Ramos (cell line): ENCODE measurements around the gene FAM107B.
"Not testable (repeated sequence)": the region's sequence is repeated elsewhere in the genome, so short reads cannot be mapped to it uniquely, and the experiment has no call there.

Experiments
- in situ Hi-C: fragments of 300-500 bp; cut with MboI; formaldehyde crosslinking; loops from one replicate; pipeline ENCODE4 v1.14.3; 2022; ENCODE audit warnings: low sequenced_read_pairs; ENCODE audit not compliant: unreplicated experiment

The FAM107B gene

GRCh38 chr10:14608381-14609001 lies 166.2 kb downstream of the FAM107B start:
- in situ Hi-C loops = loop anchor here (5.0 kb wide), 2 partner anchors 44 to 134 kb away; no protein-coding TSS in a partner anchor

- in situ Hi-C loops = loop anchor here (5.0 kb wide), 2 partner anchors 46 to 136 kb away; no protein-coding TSS in a partner anchor
Measured at GRCh38 chr10:14606633-14607032, 168.1 kb downstream of the FAM107B start.

DNA sequence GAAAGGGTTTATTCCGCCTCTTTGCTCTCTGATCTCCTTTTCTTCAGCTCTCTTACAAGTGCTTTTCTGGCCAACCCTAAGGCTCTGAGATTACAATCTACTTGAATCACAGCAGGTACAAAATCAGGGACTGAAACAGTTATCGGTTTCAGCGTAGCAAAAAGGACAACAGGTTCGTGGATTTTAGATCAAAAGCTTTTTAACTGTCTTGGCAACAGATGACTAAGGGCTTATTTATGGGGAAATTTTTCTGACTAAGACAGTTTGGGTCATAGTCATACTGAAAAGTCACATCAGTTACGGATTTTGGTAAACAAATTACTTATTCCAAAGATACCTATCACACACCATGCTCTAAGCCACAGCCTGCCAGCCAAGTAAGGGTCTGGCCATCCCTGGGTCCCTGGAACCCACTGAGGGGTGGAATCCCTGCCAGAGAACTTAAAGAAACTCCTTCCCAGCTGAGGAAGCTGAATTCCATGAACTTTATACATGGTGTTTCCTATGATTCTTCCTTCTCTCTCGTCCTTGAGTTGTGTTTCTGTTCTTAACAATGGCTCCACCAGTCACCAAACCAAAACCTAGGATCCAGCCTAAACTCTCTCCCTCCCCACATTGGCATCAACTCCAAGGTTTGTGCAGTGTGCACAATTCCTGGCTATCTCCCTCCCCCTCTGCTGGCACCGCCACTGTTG lies 169.3 kb downstream of the FAM107B start:
- in situ Hi-C loops = loop anchor here (5.0 kb wide), 2 partner anchors 47 to 137 kb away; no protein-coding TSS in a partner anchor

GRCh38 chr10:14604181-14605142 lies 170.2 kb downstream of the FAM107B start:
- in situ Hi-C loops = loop anchor here (5.0 kb wide), 2 partner anchors 48 to 138 kb away; no protein-coding TSS in a partner anchor

DNA sequence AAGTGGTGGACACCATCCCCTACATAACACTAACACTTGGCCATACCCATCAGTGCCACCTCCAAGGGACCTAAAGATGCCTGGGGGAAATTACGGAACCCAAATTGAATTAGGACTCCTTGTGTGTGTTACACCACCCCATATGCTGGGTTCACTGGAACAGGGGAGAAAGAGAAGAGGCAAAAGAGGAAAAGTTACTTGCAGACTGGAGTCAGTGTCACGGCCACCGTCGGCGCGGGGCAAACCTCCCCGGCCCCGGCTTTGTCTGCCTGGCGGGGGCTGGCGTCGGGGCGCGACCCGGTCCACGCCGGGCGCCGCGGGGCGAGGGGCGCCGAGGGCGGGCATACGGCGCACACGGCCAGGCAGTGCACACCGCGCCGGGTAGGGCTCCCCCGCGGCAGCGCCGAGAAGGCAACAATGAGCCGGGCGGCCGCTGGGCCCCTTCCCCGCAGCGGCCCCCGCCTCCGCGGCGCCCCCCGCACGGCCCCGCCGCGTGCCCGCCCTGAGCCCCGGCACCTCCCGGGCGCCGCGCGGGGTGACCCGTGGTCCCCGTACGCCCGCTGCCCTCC lies 171.1 kb downstream of the FAM107B start:
- in situ Hi-C loops = no loop called here

DNA sequence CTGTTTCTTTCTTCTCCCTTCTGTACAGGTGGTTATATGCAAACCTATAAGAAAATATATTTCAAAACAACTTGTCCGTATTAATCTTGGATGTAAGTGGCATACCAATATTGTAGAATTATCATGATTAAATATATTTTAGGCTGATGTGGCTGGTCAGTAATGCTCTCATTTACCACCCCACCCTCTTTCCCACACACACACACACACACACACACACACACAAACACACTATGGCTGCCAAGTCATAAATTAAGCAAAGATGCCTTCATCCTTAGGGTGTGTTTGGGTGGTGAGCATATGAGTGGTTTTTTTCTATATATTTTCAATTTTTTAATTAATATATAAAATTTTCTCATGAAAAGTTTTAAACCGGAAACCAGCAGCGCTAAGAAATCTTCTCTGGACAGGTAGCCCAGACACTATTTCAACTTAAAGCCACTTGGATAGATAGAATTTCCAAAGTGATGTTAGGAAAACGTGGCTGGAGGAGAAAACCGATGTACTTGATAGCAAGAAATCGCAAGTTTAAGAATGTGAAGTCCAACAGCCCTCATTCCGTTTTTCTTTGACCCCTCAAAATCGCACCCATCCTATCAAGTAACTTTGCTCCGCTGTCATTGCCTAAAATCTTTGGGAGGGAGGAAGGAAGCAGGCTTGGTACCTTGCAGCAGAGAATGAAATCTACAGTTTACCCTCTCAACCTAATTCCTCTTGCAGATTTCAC lies 171.7 kb downstream of the FAM107B start:
- in situ Hi-C loops = no loop called here

DNA sequence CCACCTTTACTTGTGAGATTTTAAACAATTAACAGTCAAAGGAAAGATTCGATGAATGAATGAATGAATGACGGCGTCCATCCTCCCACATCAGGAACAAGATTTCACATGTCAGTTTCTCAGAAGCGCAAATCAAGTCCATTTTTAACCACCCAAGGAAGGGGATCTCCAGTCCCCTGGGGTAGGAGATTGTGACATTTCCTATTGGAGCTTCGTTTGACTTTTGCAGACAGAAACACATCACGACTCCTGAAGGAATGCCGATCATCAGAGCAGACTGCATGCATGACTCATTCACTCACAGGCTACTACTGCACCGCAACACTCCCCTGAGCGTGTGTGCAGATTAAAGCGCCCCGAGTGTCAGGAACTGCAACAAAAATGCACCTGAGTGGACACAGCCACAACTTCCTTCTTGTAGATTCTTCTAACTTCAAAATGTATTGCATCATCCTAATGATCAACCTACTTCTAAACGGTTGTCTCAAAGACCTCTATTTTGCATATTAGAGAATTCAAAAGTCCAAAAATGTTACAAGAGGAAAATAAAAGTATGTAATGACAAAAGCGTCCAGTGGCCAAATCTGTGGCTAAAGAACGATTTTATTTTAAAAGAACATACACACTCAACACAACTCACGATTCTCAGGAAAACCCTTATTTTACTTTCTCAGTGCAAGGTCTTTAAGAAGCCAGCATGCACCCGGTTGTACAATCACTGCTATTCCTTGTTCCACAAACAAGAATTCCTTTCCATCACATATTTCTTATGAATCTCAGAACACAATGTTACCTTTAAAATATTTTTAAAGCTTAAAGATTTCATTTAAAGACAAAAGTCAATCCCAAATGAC lies 172.6 kb downstream of the FAM107B start:
- in situ Hi-C loops = no loop called here

- in situ Hi-C loops = no loop called here
Measured at GRCh38 chr10:14601326-14601725, 173.4 kb downstream of the FAM107B start.

DNA sequence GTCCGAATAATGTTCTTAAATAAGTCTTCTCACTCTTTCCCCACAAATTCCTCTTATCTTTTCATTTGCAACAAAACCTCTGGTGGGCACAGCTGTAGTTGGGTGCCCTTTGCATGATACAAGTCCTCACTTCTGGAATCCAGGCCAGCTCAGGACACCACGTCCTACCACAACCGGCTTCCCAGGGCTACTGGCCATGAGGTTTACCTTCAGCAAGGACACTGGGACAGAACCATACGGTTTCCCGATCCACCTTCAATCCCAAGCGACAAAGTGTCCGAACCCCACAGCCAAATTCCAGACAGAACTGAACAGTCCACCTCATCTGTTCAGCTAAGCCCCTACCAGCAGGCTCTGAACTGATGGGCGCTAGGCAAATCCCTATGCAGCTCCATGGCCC lies 174.6 kb downstream of the FAM107B start:
- in situ Hi-C loops = no loop called here

- in situ Hi-C loops = no loop called here
Measured at GRCh38 chr10:14598809-14599764, 175.6 kb downstream of the FAM107B start.

DNA sequence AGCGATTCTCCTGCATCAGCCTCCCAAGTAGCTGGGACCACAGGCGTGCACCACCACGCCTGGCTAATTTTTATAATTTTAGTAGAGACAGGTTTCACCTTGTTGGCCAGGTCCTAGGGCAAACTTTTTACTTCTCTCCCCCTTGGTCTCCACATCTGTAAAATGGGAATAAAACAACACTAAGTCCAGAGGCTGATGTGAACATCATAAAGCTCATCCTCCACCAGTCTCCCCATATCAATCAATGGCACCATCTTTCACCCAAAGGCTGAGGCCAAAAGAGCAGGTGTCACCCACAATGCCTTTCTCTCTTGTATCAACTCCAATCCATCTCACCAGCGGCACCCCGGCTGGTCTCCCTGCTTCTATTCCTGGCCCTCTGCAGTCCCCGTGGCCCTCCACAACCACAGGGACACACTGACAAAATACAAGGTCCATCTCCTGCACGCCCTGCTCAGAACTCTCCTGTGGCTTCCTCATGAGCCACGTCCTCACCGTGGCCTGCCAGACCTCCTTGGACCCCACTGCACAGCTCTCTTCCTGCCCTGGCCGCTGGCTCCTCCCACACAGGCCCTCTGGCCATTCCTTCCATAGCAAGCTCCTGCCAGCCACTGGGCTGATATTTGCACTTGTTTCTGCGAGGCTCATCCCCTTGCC lies 179.0 kb downstream of the FAM107B start:
- in situ Hi-C loops = no loop called here

DNA sequence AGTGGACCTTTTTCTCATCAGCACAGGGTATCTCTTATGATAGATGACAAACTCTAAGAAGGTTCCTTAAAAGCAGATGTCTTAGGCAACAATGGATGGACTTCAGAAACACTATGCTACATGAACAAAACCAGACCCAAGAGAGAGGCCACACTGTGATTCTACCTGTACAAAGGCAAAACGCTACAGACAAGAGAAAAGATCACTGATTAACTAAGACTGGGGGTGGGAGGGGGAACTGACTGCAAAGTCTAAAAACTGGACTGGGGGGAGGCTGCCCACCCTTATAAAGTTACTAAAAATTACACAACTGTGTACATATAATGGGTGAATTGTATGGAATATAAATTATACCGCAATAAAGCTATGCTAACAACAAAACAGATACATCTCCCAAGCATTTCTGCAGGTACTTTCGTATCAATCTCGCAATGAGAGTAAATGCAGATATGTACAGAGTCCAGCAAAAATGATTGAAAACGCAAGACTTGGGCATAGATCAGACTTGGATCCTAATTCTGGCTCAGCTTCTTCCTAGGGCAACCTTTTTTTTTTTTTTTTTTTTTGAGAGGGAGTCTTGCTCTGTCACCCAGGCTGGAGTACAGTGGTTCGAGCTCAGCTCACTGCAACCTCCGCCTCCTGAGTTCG lies 179.7 kb downstream of the FAM107B start:
- in situ Hi-C loops = no loop called here

DNA sequence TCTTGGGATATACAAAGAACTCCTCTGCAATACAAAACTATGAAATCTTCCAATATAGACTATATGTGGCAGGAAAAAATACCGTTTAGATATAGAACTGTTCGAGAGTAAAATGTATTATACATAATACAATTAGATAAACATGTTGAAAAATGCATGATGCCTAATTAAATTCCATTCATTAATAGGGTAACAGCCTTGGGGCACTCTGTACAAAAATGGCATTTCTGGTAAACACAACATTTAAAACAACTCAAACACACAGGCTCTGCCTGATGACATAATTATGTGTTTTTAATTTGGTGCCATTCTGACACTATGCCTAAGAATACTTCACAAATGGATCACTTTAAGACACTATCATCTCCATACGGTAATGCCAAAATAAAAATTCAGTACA lies 180.9 kb downstream of the FAM107B start:
- in situ Hi-C loops = no loop called here

DNA sequence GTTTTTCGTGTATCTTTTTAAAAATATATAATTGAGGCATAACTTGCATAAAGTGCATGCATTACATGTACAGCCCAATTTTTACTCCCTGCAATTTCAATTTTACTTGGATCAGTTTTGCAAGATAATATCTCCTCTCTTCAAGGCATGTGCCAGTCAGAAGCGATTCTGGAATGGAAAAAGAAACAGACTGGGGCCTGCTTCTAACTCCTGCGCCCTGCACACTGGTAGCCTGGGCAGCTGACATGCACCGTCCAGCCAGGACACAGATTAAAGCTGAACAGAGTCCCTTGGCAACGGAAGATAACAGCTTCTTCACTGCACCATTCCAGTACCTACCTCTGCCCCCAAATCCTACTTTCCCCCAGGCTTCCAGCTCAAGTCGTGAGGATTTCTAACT lies 182.1 kb downstream of the FAM107B start:
- in situ Hi-C loops = no loop called here

DNA sequence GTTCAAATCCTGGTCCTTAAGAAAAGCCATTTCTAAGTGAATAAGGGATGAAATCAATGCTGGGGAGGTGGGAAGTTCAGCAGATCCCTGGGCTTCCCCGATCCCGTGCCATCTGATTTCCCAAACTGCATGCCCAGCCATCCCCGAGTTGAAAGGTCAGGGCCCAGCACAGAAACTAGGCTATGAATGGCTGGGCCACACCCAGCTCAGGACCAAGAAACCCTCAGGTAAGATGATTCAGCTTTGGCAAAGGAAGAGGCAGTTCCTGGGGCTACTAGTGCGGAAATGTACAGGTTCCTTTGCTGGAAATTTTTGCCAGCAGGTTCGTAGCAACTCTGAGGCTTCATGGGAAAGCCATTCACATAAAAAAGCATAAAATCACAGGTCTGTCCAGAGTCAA lies 182.7 kb downstream of the FAM107B start:
- in situ Hi-C loops = no loop called here

DNA sequence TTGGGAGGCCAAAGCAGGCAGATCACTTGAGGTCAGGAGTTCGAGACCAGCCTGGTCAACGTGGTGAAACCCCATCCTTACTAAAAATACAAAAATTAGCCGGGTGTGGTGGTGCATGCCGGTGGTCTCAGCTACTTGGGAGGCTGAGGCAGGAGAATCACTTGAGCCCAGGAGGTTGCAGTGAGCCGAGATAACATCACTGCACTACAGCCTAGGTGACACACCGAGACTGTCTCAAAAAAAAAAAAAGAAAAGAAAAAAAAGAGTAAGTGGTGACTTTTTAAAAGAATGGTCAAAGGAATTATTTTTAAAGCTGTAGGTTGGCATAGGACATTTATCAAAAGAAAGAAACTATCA lies 185.8 kb downstream of the FAM107B start:
- in situ Hi-C loops = not testable (repeated sequence)
